Hypothalamus (tissue), 51 donors: ENCODE data around the gene UBALD2.
A peak's percentile ranks its signal among the peaks of the same experiment; 100 is the strongest.
"Not testable (repeated sequence)": the region's sequence is repeated elsewhere in the genome, so short reads cannot be mapped to it uniquely, and the experiment has no call there.

Experiments used
- DNase-seq, 51 donors: peaks; one replicate each; lab custom pipeline; 2025; lab: John Stamatoyannopoulos, UW

The UBALD2 gene

DNA sequence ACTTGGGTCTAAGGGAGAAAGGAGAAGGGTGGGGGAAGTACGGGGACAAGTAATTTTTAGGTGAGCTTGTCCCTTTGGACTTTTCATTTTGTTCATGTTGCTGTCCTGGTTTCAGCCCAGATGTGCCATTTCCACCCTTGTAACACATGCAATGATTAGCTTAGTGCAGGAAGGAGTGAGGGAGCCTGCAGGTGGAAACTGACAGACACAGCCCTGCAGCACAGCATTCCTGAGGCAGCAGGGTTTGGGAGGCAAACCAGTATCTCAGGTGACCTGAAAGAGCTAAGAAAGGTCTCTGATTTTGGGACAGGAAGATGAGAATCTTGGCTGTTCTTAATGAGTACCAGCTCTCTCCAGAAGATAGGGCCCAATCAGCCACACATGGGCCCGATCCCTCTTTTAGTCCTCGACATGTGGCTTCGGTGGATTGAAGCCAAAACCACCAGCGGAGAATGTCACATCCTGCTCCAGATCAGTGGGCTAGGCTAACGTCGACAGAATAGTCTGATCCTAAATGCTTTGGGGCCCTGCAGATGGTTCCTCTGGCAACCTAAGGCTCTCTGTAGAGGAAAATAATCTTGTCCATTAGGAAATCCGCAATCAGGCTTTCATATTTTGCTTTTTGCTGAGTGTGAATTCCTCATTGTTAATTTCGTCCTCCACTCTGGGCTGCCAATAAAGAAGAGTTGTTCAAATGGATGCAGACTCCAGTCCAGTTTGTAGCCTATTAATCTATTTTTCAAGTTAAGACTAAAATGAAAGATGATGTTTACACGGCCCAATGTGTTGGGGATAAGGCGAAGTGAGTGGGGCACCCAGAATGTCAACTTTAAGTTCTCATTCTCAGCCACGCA is 21.1 kb upstream of the UBALD2 start:
- no peak for DNase-seq

DNA sequence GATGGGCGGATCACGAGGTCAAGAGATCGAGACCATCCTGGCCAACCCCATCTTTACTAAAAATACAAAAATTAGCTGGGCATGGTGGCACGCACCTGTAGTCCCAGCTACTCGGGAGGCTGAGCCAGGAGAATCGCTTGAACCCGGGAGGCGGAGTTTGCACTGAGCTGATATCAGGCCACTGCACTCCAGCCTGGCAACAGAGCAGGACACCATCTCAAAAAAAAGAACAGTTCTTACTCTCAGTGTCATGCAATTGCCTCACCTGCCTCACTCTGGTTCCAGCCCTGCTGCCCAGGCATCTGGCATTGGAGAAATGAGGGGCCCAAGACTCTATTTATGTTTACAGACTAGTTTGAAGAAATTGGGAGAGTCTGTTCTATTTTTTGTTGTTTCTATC is 20.4 kb upstream of the UBALD2 start:
- not testable (repeated sequence) for DNase-seq

DNA sequence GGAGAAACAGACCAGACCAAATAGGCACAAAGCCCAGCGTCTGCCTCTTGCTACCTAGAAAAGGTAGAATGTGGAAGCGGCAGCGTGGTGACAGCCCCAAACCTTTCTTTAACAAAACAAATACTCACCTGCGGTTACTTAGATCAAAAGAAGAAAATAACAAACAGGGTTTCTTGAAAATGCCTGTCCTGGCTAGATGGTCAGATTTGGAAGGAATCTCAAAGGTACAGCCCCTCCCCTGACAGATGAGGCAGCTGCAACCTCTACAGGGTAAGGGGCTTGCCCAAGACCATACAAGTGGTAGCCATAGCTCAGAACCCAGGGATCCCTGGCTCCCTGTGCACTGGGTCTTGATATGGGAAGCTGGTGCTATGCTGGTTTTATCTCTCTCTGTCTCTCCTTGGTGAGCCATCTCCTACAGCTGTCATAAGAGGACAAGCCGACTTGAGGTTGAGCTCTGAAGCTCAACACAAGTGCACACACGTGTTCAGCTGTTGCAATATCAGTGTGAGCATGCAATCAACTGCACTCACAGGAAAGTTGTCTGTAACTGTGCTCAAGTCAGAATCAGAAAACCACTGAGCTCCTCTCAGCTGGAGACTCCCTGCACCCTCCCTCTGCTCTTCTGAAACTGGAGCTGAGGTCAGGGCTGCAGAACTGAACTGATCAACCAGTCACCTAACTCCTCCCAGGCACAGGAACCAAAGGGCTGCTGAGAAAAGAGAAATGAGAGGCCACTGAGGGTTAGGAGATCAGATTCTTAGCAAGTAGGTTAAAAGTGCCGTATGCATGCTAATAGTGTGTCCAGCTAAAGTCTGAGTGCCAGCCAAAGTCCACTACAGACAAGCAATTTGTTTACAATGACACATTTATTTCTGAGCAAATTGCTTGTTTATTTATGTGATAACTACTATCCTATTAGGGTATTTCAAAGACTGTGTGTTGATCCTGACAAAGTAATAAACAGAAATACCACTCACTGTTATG is 18.8 kb upstream of the UBALD2 start:
- no peak for DNase-seq

DNA sequence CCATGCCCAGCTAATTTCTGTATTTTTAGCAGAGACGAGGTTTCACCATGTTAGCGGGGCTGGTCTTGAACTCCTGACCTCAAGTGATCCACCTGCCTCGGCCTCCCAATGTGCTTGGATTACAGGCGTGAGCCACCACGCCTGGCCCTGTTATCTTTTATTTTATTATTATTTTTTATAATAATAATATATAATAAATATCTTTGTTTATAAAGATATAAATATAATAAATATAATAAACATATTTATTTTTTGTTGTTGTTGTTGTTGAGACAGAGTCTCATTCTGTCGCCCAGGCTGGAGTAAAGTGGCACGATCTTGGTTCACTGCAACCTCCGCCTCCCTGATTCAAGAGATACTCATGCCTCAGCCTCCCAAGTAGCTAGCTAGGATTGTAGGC is 17.8 kb upstream of the UBALD2 start:
- no peak for DNase-seq

DNA sequence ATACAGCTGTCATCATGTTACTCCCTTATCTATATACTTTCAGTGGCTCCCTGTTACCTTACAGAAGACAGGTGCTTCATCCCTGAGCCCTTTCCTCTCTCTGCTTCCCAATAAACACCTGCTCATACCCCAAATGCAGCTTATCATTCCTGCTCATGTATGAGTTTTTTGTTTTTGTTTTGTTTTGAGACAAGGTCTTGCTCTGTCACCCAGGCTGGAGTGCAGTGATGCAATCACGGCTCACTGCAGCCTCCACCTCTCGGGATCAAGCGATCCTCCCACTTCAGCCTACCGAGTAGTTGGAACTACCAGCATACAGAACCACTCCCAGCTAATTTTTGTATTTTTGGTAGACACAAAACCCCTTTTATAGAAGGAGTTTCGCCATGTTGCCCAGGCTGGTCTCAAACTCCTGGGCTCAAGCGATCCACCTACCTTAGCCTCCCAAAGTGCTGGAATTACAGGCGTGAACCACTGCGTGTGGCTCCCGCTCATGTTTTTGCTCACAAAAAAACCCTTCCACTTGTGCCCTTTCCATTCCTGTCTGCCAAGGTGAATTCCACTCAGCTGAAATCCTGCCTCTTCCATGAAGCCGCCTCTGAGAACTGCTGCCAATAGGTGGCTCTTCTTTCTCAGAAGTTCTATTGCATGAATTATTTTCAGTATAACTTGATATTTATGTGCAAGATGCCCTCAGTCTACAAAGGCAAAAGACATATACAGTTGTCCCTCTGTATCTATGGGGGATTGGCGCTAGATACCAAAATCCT is 16.9 kb upstream of the UBALD2 start:
- no peak for DNase-seq

DNA sequence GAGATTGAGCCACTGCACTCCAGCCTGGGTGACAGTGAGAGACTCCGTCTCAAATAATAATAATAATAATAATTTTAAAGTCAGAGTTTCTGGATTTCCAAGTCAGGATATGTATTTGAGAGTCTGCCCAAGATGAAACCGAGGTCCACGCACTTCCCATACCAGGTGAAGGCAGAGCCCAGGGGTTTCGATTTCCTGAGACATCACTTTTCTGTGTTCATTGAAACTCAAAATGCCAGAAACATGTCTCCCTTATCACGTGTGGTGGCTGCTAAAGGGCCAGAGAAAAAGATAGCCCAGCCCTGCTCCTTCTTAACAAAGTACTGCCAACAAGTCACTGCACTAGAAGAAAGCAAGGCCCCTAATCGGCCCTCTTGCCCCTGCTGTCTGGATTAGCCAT is 15.0 kb upstream of the UBALD2 start:
- no peak for DNase-seq

DNA sequence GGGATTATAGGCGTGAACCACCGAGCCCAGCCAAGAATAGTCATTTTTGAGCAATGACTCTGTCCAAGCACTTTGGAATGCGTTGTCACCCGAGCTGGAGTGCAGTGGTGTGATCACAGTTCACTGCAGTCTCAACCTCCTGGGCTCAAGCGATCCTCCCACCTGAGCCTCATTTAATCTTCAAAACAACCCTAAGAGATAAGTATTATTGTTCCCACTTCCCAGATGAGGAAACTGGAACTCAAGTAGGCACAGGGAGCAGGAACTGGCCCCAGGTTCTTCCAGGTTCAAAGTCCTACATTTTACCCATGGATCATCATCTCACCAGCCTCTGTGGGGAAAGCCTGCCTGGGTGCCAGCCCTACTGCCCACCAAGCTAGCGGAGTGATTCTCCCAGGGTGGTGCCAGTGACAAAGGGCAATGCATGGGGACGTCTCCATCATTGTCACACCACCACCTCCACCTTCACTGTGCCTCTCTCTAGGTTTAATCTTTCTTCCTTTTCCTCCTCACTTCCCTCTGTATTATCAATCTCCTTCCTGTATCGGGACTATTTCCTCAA is 13.6 kb upstream of the UBALD2 start:
- DNase-seq = no peak

DNA sequence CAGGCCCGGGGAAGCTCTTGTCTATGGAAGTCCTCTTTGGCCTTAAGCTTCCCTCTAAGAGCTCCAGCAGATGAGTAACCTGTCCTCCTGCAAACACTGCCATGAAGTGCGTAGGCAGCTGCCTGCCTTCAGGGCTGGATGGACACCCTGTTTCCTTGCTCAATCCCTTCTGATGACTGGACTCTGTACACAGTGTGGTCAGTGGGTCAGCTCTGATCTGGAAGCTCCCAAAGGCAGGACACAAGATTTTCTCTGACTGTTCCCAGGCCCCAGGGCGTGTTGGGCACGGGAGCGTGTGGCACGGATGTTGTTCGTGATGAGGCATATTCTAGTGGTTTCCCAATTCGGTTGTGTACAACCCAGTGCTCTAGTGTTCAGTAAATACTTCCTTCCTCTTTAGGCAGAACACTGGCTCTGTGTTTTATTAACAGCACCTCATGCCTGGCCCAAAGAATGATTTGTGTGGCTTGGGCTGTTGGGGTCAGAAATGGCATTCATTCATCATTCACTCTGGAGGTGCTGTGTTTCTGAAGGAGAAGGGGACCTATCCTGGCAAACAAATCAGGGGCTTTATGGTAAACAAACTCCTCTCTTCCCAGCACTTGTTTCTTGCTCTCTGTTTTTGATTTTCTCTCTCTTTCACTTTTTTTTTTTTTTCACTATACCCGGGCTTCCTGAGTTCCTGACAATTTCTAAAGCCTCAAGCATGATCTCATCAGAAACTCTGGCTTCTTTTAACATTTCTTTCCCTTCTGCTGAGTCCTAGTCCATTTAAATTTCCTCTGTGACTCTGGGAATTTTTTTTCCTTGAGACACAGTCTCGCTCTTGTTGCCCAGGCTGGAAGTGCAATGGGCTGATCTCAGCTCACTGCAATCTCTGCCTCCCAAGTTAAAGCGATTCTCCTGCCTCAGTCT is 12.9 kb upstream of the UBALD2 start:
- DNase-seq = peak in 1 of 51 donors; percentile 29

DNA sequence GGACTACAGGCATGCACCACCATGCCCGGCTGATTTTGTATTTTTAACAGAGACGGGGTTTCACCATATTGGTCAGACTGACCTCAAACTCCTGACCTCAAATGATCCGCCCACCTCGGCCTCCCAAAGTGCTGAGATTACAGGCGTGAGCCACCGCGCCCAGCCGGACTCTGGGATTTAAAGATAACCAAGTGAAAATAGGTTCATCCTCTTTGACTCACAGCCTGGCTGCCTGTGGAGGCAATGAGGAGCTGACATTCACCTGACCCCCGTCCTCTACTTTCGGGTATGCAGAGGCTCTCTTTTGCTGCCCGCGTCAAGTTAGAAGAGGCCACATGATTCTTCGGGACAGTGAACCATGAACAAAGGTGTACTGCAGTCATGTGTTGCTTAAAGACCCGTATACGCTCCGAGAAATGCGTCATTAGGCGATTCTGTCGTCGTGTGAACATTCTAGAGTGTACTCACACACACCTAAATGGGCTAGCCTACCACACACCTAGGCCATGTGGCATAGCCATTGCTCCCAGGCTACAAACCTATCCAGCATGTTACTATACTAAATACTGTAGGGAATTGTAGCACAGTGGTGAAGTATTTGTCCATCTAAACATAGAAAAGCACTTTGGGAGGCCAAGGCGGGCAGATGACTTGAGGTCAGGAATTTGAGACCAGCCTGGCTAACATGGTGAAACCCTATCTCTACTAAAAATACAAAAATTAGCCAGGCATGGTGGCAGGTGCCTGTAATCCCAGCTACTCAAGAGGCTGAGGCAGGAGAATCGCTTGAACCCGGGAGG is 12.0 kb upstream of the UBALD2 start:
- DNase-seq = not testable (repeated sequence)

DNA sequence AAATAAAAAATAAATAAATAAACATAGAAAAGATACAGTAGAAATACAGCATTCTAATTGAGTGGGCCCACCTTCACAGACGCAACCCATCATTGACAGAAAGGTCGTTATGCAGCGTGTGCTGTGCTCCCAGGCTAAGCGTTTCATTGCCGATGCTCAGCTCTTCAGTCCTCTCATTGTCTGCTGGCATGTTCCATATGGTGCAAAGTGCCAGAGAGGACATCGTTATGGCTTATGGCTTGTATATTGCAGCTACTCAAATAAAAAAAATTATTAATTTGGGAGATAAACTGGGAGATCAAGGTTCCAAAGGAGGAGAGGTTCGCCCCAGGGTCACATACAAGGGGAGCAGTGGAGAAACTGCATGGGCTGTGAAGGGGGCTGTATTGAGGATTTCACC is 11.3 kb upstream of the UBALD2 start:
- DNase-seq = no peak

DNA sequence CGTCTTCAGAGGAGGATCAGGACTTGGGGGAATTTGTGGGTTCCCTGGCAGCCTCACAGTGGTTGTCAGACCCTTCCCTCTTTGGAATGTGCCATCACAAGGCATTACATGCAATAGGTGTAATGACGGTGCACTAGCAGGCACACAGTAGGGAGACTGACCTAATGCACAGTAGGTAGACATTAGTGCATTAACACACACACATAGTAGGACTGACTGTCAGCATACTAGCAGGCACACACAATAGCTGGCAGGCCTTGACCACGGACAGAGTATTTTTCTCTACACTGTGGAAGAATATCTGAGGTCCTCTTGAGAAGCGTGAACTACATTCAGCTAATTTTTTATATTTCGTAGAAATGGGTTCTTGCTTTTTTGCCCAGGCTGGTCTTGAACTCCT is 10.9 kb upstream of the UBALD2 start:
- DNase-seq = no peak

DNA sequence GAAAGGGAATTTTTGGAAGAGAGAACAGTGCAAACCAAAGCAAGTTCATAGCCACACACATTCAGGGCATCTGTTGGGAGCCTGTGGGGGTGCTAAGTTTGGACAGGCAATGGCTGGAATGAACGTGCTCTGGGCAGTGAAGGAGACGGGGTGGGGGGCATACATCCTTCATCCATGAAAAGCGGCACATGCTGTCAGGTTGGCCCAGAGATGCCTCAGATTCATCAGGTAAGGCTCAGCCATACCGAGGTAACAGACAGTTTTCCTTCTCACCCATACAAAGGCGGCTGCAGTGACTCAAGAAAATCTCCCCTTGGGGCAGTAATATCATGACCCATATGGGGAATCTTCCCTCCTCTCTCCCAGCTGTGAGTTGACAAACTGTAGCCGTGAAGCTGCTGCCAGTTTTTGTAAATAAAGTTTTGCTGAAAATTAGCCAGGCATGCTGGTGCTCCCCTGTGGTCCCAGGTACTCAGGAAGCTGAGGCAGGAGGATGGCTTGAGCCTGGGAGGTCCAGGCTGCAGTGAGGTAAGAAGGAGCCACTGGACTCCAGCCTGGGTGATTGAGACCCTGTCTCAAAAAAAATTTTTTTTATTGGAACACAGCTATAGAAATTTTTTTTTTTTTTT is 9.2 kb upstream of the UBALD2 start:
- no peak for DNase-seq

DNA sequence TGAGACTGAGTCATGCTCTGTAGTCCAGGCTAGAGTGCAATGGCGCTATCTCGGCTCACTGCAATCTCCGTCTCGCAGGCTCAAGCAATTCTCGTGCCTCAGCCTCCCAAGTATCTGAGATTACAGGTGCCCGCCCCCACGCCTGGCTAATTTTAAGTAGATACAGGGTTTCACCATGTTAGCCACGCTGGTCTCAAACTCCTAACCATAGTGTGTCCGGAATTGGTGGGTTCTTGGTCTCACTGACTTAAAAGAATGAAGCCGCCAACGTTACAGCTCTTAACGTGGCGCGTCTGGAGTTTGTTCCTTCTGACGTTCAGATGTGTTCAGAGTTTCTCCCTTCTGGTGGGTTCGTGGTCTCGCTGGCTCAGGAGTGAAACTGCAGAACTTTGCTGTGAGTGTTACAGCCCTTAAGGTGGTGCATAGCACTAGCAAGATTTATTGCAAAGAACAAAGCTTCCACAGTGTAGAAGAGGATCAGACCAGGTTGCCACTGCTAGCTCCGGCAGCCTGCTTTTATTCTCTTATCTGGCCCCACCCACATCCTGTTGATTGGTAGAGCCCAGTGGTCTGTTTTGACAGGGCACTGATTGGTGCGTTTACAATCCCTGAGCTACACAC is 8.6 kb upstream of the UBALD2 start:
- not testable (repeated sequence) for DNase-seq

DNA sequence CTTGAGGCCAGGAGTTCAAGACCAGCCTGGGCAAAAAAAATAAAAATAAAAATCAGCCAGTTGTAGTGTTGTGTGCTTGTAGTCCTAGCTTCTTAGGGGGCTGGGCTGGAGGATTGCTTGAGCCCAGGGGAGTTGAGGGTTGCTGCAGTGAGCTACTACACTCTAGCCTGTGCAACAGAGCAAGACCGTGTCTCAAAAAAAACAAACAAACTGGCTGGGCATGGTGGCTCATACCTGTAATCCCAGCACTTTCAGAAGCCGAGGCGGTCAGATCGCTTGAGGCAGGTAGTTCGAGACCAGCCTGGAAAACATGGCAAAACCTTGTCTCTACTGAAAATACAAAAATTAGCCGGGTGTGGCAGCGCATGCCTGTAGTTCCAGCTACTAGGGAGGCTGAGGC is 4.9 kb upstream of the UBALD2 start:
- DNase-seq = no peak

DNA sequence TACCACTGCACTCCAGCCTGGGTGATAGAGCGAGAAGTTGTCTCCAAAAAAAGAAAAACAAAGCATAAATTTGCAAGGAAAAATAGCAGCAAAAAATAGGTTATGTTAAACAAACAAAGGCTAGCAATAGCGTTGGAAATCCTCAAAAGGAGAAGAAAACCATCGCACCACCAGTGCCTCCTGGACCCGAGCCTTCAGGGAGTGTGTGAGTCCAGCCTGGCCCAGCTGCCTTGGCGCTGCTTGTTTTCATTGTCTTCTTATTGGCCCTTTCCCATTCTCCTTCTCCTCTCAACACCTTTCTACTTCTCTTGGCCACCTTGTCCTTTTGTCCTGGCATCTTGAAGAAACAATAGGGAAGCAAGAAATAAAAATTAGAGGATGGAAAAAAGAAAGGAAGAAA is 4.5 kb upstream of the UBALD2 start:
- DNase-seq = no peak

DNA sequence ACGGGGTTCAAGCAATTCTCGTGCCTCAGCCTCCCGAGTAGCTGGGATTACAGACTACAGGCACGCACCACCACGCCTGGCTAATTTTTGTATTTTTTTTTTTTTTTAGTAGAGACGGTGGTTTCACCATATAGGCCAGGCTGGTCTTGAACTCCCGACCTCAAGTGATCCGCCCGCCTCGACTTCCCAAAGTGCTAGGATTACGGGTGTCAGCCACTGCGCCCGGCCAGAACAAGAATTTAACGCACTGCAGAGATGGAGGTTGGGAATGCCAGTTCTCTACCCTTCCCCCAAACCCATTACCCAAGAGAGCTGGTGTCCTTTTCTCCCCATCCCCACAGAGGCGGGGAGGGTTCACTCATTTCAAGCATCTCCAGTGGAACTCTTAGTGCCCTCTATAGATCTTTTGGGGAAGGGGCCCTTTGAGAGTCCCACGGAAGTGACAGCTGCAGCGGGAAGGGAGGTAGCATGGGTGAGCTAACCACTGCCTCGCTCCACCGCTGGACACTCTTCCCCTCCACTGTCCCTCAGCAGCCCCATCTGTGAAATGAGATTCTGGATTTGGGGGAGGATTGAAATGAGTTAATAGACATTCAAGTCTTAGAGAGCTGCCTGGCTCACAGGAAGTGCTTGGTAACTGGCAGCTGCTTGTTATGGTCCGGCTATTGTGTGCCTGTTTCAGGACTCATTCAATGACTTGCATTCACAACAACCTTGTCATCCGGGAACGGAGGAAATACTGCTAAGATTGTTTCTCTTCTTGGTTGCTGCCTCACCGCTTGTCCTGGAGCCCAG is 3.5 kb upstream of the UBALD2 start:
- peak in 9 of 51 donors; percentile 21 to 71 (median 43) for DNase-seq
